NCI-H2196 (cell line): ENCODE measurements around the gene CLASP2.
A peak's percentile ranks its signal among the peaks of the same experiment; 100 is the strongest.

ENCODE experiments used
- DNase-seq: peaks from one replicate; lab custom pipeline; 2025; ENCODE audit not compliant: unreplicated experiment; lab: John Stamatoyannopoulos, UW

Gene CLASP2

DNA sequence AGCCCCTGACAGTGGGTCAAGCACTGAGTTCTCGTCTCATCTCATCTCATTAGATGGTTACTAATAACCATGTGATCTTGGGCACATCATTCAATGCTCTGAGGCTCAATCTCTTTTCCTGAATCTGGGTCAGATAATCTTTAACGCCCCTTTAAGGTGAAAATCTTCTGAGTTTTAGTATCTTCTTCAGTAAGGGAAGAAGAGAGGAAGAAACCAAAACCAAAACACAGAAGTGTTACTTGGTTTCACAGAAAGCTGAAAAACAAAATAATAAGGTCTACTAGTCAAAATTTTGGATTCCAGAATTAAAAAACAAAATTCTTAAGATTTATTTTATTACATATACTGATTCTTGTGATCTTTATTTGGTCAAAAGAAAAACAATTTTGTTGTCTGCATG, 78.2 kb downstream of the CLASP2 start:
- DNase-seq: no peak

DNA sequence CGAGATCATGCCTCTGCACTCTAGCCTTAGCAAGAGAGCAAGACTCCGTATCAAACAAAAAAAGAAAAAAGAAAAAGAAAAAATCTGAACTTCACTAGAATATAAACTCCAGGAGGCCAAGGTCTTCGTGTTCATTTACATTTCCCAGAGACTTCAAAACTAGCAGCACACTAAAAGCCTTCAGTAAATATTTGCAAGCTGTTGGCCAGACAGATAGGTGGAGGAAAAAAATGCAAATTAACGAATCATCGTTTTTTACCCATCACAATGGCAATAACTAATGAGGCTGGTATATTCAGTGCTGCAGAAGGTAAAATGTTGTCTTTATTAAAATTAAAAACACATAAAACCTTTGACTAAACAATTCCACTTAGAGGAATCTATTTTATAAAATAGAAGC, 80.6 kb downstream of the CLASP2 start:
- DNase-seq: no peak

DNA sequence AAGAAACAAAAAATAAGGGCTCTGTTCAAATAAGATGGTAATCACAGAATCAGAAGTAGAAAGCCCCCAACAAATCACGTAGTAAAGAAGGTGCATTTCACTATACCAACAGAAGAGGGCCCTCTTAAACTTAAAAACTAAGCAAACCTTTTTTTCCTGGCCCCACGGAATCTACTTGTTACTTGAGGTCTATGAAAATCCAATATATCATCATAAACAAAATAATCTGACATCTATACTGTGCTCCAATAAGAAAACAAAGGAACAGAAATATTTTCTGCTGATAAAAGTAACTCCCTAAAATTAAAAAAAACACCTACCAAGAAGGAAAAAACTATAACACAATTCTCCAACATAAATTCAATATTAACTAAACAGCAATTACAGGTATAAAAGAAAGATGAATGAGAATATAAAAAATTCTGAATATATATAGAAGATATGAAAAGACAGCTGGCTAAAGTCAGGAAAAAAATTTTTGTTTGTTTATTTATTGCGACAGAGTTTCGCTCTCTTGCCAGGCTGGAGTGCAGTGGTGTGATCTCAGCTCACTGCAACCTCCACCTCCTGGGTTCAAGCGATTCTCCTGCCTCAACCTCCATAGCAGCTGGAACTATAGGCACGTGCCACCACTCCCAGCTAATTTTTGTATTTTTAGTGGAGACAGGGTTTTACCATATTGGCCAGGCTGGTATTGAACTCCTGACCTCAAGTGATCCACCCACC, 81.8 kb downstream of the CLASP2 start:
- DNase-seq: peak; percentile 7

DNA sequence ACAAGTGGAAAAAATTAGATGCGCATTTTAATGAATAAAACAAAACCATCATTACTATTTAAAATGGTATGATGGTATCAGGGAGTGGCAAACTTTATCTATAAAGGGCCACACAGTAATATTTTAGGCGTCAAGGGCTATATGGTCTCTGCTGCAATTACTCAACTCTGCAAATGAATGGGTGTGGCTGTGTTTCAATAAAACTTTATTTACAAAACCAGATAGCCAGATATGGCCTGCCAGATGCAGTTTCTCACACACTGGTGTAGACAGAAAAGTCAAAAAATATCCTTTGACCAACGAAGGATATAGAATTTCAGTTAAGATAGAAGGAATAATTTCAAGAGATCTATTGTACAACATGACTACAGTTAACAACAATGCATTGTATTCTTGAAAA, 83.8 kb downstream of the CLASP2 start:
- no peak for DNase-seq

DNA sequence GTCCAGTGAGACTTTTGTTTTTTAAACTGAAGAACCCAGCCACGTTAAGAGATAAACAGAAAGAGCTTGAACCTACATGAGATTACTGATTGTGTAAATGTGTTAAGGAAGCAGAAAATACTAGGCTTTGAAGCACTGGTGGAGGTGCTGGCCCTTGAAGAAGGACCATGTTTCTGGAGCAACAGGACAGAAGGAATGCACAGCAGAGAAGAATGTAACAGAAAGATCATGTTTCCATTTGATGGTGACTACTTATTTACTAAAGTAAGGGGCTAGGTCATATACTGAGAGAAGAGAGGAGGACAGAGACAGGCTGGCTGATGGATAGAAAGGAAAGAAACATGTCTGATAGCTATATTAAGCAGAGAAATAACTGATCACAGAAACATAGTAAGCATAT, 88.8 kb downstream of the CLASP2 start:
- DNase-seq: no peak

DNA sequence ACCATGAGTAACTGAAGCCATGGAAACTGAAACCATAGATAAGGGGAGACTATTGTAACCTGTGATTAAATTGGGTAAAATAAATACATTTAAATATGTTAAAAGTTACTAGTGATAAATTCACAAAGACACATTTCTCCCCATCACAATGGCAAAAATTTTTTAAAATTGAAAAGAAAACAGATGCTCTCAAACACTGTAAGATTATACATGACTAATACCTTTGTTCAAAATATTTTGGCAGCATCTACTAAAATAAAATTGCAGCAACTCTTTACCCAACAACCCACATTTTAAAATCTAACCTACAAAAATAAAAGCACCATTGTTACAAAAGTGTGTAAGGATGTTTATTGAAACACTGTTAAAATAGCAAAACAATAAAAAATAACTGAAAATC, 93.3 kb downstream of the CLASP2 start:
- no peak for DNase-seq

- DNase-seq: no peak
These were observed 105.0 kb downstream of the CLASP2 start for GRCh38 chr3:33613041-33613440.

DNA sequence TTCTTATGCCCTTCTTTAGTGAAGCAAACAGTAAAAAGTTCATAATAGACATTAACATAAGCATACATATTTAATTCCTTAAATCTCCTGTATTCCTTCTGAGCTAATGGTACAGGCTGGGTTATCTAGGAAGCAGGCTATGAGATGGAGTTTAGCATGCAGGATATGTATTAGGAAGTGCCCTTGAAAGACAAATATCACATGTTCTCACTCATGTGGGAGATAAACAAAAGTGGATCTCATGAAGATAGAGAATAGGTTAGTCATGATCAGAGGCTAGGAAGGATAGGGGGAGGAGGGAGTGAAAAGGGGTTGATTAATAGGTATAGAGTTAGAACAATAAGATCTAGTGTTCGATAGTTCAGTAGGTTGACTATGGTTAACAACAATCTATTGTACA, 105.4 kb downstream of the CLASP2 start:
- DNase-seq: no peak

GRCh38 chr3:33602829-33603228, 115.2 kb downstream of the CLASP2 start:
- DNase-seq: no peak

- no peak for DNase-seq
These were observed 120.8 kb downstream of the CLASP2 start for GRCh38 chr3:33597257-33597689.

- DNase-seq: no peak
These were observed 125.1 kb downstream of the CLASP2 start for GRCh38 chr3:33592999-33593398.

GRCh38 chr3:33590541-33590940, 127.5 kb downstream of the CLASP2 start:
- no peak for DNase-seq

DNA sequence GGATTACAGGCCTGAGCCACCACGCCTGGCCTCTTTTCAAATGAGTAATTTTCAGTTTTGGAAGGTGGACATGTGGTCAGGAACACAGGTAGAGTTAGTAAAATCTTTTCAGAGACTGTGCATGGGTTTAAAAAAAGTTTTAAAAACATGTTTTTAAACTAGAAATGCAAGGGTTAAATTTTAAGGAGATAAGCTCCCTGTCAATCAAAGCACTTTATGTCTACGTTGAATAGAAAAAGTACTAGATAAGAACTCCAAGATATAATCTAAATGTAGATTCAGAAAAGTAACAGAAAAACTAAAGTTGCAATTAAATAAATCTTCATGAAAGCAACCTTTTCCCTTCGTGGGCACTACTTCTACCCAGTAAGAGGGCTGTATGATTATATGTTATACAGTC, 131.7 kb downstream of the CLASP2 start:
- no peak for DNase-seq

GRCh38 chr3:33582234-33582633, 135.8 kb downstream of the CLASP2 start:
- no peak for DNase-seq

DNA sequence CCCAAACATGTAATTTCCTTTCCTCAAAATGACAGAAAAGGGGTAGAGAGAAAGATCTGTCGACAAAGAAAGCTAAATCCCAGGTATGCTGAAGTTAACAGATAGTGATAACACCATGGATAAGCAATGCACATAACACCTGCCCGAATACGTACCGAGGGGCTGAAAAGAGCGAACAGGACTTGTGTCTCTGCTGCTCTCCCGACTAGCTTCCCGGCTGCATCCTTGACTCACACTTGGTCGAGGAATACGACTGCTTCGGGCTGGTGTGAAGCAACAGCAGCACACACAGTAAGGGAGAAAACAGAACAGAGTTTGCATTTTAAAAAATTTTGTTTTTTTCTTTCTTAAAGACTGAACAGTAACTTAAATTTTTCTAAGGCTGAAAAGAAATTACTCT, 136.4 kb downstream of the CLASP2 start:
- DNase-seq: no peak

- DNase-seq: no peak
These were observed 138.2 kb downstream of the CLASP2 start for GRCh38 chr3:33579840-33580239.

DNA sequence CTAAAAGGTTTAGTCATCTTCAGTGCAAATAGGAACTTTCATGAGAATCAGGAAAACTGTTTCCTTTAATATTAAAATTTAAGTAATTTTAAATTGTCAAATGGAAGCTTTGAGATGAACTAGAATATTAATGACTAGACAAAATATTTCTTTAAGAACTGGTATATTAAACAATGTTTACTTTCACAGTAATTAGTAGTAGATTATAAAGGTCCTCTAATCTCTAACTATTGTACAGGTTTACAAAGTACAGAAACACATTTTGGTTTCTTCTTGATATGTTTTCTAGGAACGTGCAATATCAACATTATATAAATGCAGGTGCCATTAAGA, 138.9 kb downstream of the CLASP2 start:
- no peak for DNase-seq

DNA sequence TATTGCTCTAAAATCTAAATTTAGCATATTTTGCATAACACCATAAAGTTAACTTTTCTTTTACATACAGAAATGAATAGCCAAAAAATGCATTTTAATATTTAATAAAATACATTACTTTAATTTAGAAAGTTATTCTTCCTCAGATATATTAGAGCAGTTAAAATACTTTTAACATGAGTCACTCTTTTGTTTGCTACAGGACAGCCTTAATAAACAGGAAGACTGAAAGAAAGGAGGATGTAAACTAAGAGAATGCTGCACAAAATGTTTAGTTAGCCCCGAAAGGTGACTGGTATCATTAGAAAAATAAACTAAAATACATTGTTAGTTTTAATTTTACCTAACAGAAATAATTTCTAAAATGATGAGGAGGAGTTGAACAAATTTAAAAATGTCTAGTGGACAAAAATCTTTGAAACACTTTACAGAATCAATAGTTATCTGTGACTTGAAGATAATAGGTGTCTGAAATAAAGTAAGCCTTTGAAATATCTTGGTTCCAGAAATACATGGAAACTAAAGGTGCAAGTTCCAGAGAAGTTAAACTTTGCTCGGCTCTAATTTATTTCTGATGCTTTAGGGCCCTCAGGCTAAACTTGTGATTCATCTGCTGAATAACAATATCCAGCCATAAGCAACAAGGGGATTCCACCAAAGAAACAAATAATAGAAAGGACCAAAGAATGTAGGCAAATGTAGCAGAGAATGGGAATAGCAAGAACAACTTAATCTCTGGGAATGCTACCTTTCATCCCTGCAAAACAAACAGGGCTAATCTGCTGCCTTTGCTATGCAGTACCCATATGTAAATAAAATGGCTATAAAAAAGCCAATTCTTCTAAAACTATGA, 139.5 kb downstream of the CLASP2 start:
- DNase-seq: no peak

DNA sequence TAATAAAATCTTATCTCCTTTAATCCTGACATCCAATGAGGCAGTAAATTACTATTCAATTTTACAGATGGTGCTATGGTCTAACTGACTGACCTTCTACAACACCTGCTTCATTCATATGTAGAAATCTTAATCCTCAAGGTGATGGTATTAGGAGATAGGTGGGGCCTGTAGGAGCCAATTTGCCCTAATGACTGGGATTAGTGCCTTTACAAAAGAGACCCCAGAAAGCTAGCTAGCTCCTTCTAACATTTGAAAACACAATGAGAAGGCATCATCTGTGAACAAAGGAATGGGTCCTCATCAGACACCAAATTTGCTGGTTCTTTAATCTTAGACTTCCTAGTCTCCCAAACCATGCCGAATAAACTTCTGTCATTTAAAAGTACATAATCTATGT, 140.5 kb downstream of the CLASP2 start:
- DNase-seq: no peak

GRCh38 chr3:33577173-33577572, 140.9 kb downstream of the CLASP2 start:
- no peak for DNase-seq

DNA sequence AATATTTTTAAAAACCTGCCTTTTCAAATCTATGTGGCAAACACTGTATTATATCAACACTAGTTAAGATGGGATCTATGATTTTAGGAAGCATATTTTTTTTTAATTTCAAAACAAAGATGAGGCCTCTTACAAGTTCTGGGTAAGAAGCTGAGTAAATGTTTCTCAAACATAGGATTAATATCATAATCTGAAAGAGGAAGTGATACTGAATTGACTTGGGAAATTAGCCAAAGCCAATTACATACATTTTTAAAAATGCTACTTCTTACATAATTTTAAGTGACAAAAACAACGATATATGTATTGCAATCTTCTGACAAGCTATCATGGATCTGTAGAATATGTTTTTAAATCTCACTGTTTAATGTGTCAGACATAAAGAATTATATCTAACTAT, 142.7 kb downstream of the CLASP2 start:
- DNase-seq: no peak

GRCh38 chr3:33557829-33558228, 160.2 kb downstream of the CLASP2 start:
- no peak for DNase-seq

- DNase-seq: no peak
These were observed 160.8 kb downstream of the CLASP2 start for GRCh38 chr3:33557279-33557678.
